Embryonic facial prominence (tissue), 1 donor: ENCODE measurements around the gene TBC1D22B.
"Not testable (repeated sequence)": the region's sequence is repeated elsewhere in the genome, so short reads cannot be mapped to it uniquely, and the experiment has no call there.

Experiments
- DNase-seq: peaks from one replicate; pipeline ENCODE4 v3.0.0-alpha.2; 2016; ENCODE audit errors: extremely low spot score

Gene TBC1D22B

GRCh38 chr6:37265860-37266259 lies 8.3 kb downstream of the TBC1D22B start:
- DNase-seq, result no peak

- DNase-seq, result no peak
Measured at GRCh38 chr6:37269105-37269504, 11.5 kb downstream of the TBC1D22B start.

- no peak for DNase-seq
Measured at GRCh38 chr6:37272834-37273566, 15.4 kb downstream of the TBC1D22B start.

- no peak for DNase-seq
Measured at GRCh38 chr6:37273690-37274089, 16.1 kb downstream of the TBC1D22B start.

GRCh38 chr6:37275350-37275749 lies 17.8 kb downstream of the TBC1D22B start:
- DNase-seq, result no peak

- DNase-seq, result no peak
Measured at GRCh38 chr6:37277001-37277409, 19.4 kb downstream of the TBC1D22B start.

GRCh38 chr6:37279366-37280134 lies 22.0 kb downstream of the TBC1D22B start:
- DNase-seq, result no peak

- DNase-seq, result no peak
Measured at GRCh38 chr6:37280162-37280887, 22.8 kb downstream of the TBC1D22B start.

- no peak for DNase-seq
Measured at GRCh38 chr6:37282371-37282770, 24.8 kb downstream of the TBC1D22B start.

- DNase-seq, result no peak
Measured at GRCh38 chr6:37283268-37283667, 25.7 kb downstream of the TBC1D22B start.

- no peak for DNase-seq
Measured at GRCh38 chr6:37283671-37284151, 26.1 kb downstream of the TBC1D22B start.

GRCh38 chr6:37284781-37285180 lies 27.2 kb downstream of the TBC1D22B start:
- no peak for DNase-seq

- no peak for DNase-seq
Measured at GRCh38 chr6:37285861-37286311, 28.3 kb downstream of the TBC1D22B start.

- DNase-seq, result no peak
Measured at GRCh38 chr6:37287519-37288157, 30.1 kb downstream of the TBC1D22B start.

- no peak for DNase-seq
Measured at GRCh38 chr6:37288247-37288646, 30.7 kb downstream of the TBC1D22B start.

- no peak for DNase-seq
Measured at GRCh38 chr6:37289931-37290330, 32.4 kb downstream of the TBC1D22B start.

- DNase-seq, result no peak
Measured at GRCh38 chr6:37293426-37293825, 35.9 kb downstream of the TBC1D22B start.

- not testable (repeated sequence) for DNase-seq
Measured at GRCh38 chr6:37297637-37298036, 40.1 kb downstream of the TBC1D22B start.

GRCh38 chr6:37298958-37299357 lies 41.4 kb downstream of the TBC1D22B start:
- no peak for DNase-seq

GRCh38 chr6:37299990-37300389 lies 42.4 kb downstream of the TBC1D22B start:
- no peak for DNase-seq

GRCh38 chr6:37302086-37302686 lies 44.6 kb downstream of the TBC1D22B start:
- DNase-seq, result no peak
